Natural killer cell (primary cell): Measurements from ENCODE around the gene ERFL. TPM values are rescaled to one million over a fixed set of nuclear protein-coding genes. Genes with fewer than 3 reads are reported as not detected.

Experiments
- ATAC-seq, 3 donors: fragments of 150-1000 bp in 2 of 3; fragments of 200-7000 bp in 1 of 3; cut with Tn5 transposase; 1 replicate in 1 of 3; 2 replicates in 2 of 3; pipeline ENCODE4 v1.10.0; 2021; ENCODE audit warnings: mild to moderate bottlenecking in 2 of 3, moderate library complexity in 2 of 3
- DNase-seq, 2 donors: peaks; one replicate each; pipeline versions ENCODE4 v3.0.0 to v3.0.0-alpha.2; 2013 to 2021; ENCODE audit warnings: mixed read lengths in 1 of 2
- H3K27ac ChIP-seq: one replicate; pipeline ENCODE4 v1.5.1; 2013; ENCODE audit warnings: mild to moderate bottlenecking, low read length
- H3K27me3 ChIP-seq: one replicate; pipeline ENCODE4 v1.6.1; 2013; ENCODE audit warnings: low read length; ENCODE audit not compliant: control insufficient read depth, insufficient read depth
- H3K36me3 ChIP-seq: one replicate; pipeline ENCODE4 v1.6.1; 2013; ENCODE audit warnings: low read length; ENCODE audit not compliant: control insufficient read depth, insufficient read depth
- H3K4me1 ChIP-seq: one replicate; pipeline ENCODE4 v1.6.1; 2013; ENCODE audit warnings: low read length; ENCODE audit not compliant: control insufficient read depth, insufficient read depth
- H3K4me3 ChIP-seq: one replicate; pipeline ENCODE4 v1.5.1; 2013; ENCODE audit warnings: low read length
- H3K9me3 ChIP-seq: one replicate; pipeline ENCODE4 v1.6.1; 2013; ENCODE audit warnings: low read length; ENCODE audit not compliant: control insufficient read depth, insufficient read depth
- H3K27ac Mint-ChIP-seq, 2 donors: one replicate each; pipeline ENCODE4 v1.8.0; 2022; ENCODE audit warnings: mild to moderate bottlenecking in 2 of 2, mixed read lengths in 2 of 2, moderate library complexity in 1 of 2
- H3K27me3 Mint-ChIP-seq, 2 donors: one replicate each; pipeline ENCODE4 v1.8.0; 2022; ENCODE audit warnings: low read depth in 2 of 2, mixed read lengths in 2 of 2
- H3K36me3 Mint-ChIP-seq: one replicate; pipeline ENCODE4 v1.8.0; 2022; ENCODE audit warnings: mixed read lengths
- H3K4me1 Mint-ChIP-seq, 2 donors: one replicate each; pipeline ENCODE4 v1.8.0; 2022; ENCODE audit warnings: mixed read lengths in 2 of 2
- H3K4me3 Mint-ChIP-seq: one replicate; pipeline ENCODE4 v1.8.0; 2022; ENCODE audit warnings: mild to moderate bottlenecking, moderate library complexity, mixed read lengths
- H3K9me3 Mint-ChIP-seq, 2 donors: one replicate each; pipeline ENCODE4 v1.8.0; 2022; ENCODE audit warnings: mixed read lengths in 2 of 2
- WGBS: methylation state at CpG from one replicate; pipeline ENCODE4 v1.1.7; 2013; ENCODE audit warnings: missing lambda C conversion rate; ENCODE audit not compliant: insufficient coverage; 5-methylcytosine and 5-hydroxymethylcytosine counted together
- intact Hi-C: fragments of 100-400 bp; cut with micrococcal nuclease; formaldehyde crosslinking; loops from one replicate; pipeline ENCODE4 v1.14.2; 2022
- total RNA-seq, 4 donors: library from RNA; stranded (reverse); fragments of 120-200 nt in 1 of 4; gene quantifications; one replicate each; pipeline versions ENCODE4 v1.2.3 to v1.2.4, GENCODE V29; 2013 to 2022
- TF ChIP-seq, protein P1 (sequence below): fragments of 200-600 bp; IDR thresholded peaks from one replicate; pipeline ENCODE4 v1.8.0; 2022; ENCODE audit warnings: antibody characterized with exemption

The ERFL gene
- total RNA-seq, result 1 to 10 TPM; 1.1 to 2.1 (median 1.5) TPM
- total RNA-seq (2013), result 0.47 TPM

DNA sequence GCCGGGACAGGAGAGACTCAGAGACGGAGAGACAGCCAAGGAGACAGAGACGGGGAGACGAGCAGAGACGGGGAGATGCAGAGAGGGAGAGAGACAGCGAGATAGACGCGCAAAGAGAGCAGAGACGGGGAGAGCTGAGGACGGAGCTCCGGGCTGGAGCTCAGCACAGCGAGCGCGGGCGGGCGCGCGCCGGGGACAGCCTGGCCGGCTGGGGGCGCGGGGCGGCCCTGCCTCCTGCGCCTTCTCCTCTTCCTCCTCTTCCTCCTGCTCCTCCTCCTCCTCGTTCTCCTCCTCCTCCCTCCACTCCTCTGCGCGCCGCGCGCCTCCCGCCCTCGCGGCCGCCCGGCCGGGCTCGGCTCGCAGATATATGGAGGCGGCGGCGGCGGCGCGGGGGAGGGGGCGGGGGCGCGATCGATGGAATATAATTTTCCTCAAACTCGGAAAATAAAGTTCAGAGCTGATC lies at the start of gene ERFL:
ERFL (minus strand) TSS at position 229 of the 463 bp plus-strand sequence. CDS start 15,530 bp downstream, outside the sequence.
- intact Hi-C loops, result no loop called here
- no peaks in the 10 kb centered on the region for H3K36me3 Mint-ChIP-seq
- under 1% methylated on average over 49 of the region's 49 CpGs for WGBS
- H3K27ac Mint-ChIP-seq, result peak within 1 kb of the TSS; percentile 24 to 80
- Histone ChIP-seq H3K4me3 (peak within 1 kb of the TSS; percentile 49), H3K4me1 (peaks cover 40% of the 10 kb centered on the region), H3K27ac (peak within 1 kb of the TSS; percentile 20), H3K36me3 (no peaks in the 10 kb centered on the region), H3K27me3 (peaks cover 39% of the 10 kb centered on the region), H3K9me3 (no peaks in the 10 kb centered on the region)
- no peaks in the 10 kb centered on the region for H3K9me3 Mint-ChIP-seq
- peaks cover 4 to 10% of the 10 kb centered on the region in 2 donors for H3K27me3 Mint-ChIP-seq
- peak within 1 kb of the TSS; percentile 92 for H3K4me3 Mint-ChIP-seq
- TF ChIP-seq, protein P1, sequence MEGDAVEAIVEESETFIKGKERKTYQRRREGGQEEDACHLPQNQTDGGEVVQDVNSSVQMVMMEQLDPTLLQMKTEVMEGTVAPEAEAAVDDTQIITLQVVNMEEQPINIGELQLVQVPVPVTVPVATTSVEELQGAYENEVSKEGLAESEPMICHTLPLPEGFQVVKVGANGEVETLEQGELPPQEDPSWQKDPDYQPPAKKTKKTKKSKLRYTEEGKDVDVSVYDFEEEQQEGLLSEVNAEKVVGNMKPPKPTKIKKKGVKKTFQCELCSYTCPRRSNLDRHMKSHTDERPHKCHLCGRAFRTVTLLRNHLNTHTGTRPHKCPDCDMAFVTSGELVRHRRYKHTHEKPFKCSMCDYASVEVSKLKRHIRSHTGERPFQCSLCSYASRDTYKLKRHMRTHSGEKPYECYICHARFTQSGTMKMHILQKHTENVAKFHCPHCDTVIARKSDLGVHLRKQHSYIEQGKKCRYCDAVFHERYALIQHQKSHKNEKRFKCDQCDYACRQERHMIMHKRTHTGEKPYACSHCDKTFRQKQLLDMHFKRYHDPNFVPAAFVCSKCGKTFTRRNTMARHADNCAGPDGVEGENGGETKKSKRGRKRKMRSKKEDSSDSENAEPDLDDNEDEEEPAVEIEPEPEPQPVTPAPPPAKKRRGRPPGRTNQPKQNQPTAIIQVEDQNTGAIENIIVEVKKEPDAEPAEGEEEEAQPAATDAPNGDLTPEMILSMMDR, result no peak
- peak; percentile 4 to 49 (median 43) for ATAC-seq
- DNase-seq, result peak in 1 of 2 donors; percentile 59
- peaks cover 21 to 39% of the 10 kb centered on the region in 2 donors for H3K4me1 Mint-ChIP-seq

DNA sequence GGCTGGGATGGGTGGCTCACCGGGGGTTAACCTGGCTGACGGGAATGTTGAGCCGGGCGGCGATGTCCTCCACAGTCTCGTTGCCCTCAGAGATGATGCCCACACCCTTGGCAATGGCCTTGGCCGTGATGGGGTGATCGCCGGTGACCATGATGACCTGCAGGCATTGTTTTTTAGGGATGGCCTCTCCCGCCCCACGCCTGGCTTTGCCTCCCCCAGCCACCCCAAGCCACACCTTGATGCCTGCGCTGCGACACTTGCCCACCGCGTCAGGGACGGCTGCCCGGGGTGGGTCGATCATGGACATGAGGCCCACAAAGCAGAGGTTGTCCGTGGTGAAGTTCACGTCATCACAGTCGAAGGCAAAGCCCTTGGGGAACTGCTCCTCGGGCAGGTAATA lies 49.7 kb upstream of the ERFL start:
- no peak overlapping the region for H3K27ac ChIP-seq
- TF ChIP-seq, protein P1, result no peak
- Mint-ChIP-seq H3K27ac (no peak overlapping the region), H3K4me3 (no peak overlapping the region), H3K4me1 (no peaks in the 10 kb centered on the region), H3K36me3 (no peaks in the 10 kb centered on the region), H3K9me3 (no peaks in the 10 kb centered on the region), H3K27me3 (no peaks in the 10 kb centered on the region)
- ATAC-seq (no peak), DNase-seq (no peak)
- no peaks in the 10 kb centered on the region for H3K9me3 ChIP-seq
- intact Hi-C loops, result no loop called here
- H3K4me1 ChIP-seq, result no peaks in the 10 kb centered on the region
- H3K27me3 ChIP-seq, result no peaks in the 10 kb centered on the region
- H3K36me3 ChIP-seq, result no peaks in the 10 kb centered on the region
- WGBS, result 96% methylated on average over 22 of the region's 22 CpGs
- no peak overlapping the region for H3K4me3 ChIP-seq

DNA sequence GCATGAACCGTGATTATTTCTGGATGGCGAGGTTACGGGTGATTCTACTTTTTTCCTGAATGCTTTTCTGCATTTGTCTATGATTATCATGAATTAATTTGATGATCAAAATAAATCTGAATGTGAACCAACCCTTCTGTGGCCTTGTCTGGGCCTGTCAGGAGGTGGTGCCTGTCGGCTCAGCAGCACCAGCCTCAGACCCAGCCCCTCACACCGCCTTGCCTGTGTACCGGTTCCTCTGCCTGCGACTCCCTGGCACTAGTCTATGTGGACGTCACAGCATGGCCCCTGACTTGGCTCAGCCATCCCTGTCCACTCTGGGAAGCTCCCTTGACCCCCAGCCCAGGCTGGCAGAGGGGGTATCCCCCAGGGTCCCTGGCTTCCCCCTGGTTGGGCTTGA lies 46.4 kb upstream of the ERFL start:
- WGBS, result 93% methylated on average over 8 of the region's 8 CpGs
- no peaks in the 10 kb centered on the region for H3K9me3 Mint-ChIP-seq
- intact Hi-C loops, result no loop called here

More for the DNA sequence above, 46.4 kb upstream of the ERFL start:
- Mint-ChIP-seq H3K27ac (no peak overlapping the region), H3K4me3 (no peak overlapping the region), H3K27me3 (no peaks in the 10 kb centered on the region), H3K36me3 (no peaks in the 10 kb centered on the region), H3K4me1 (no peaks in the 10 kb centered on the region)
- Histone ChIP-seq H3K27me3 (no peaks in the 10 kb centered on the region), H3K27ac (no peak overlapping the region), H3K4me3 (no peak overlapping the region), H3K9me3 (no peaks in the 10 kb centered on the region), H3K36me3 (no peaks in the 10 kb centered on the region), H3K4me1 (no peaks in the 10 kb centered on the region)
- ATAC-seq, result no peak
- no peak for DNase-seq
- TF ChIP-seq, protein P1, result no peak
